GM13977 (cell line): ENCODE results near the gene SRRM2.

Experiments
- DNase-seq: peaks from one replicate; pipeline ENCODE4 v3.0.0; 2012; ENCODE audit warnings: low spot score
- CTCF ChIP-seq: IDR thresholded peaks from 2 replicates; pipeline ENCODE4 v1.5.1; 2012; ENCODE audit warnings: mild to moderate bottlenecking, control low read depth; ENCODE audit not compliant: insufficient read depth; ENCODE audit errors: extremely low read depth, missing control alignments
- in situ Hi-C: fragments of 300-500 bp; cut with MboI; formaldehyde crosslinking; loops from one replicate; pipeline ENCODE4 v1.12.0; 2022; ENCODE audit warnings: low sequenced_read_pairs, low pct_unique_long_range_greater_than_20kb, mixed read lengths, inconsistent platforms; ENCODE audit not compliant: unreplicated experiment

The SRRM2 gene

DNA sequence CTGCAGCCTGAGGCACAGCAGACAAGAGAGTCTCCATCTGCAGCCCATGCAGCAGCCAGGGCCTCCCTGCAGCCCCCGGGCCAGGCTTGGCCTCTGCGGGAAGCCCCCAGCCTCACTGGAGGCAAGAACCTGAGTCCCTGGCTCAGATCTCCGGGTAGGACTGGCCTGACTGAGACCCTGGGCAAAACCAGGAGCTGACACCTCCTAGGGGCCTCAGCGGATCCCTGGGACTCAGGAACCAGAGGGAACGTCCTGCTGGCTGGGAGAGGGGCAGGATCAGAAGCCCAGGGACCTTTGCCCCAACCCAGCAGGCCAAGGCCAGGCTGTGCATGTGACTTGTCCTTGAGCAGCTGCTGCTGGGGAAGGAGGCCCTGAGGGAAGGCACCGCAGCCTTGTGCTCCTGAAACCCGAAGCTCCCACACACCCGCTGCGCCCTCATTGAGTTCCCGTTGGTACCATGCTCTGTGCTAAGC is 62.9 kb downstream of the SRRM2 start:
- in situ Hi-C loops: no loop called here
- DNase-seq: no peak
- TF ChIP-seq CTCF: no peak

DNA sequence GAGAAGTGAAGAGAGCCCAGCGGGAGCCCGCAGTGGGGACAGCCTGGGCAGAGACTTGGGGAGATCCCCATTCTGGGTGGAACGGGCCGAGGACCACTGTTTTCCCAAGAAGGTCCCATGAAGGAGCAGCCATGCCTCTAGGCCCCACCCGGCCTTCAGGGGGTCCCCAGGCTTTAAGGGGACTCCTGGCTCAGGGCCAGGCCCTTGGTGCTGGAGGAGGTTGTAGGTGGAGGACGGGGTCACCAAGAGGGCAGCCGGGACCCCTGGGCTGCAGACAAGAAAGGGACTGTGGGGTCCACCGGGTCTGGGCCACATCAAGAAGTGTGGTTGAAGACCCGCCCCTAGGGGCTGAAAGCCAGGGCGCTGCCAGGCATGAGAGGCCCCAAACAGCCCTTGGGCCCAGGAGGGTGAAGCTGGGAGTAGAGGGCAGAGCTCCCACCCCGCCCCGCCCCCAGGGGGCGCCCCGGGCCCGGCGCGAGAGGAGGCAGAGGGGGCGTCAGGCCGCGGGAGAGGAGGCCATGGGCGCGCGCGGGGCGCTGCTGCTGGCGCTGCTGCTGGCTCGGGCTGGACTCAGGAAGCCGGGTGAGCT is 64.4 kb downstream of the SRRM2 start, which contains the start of gene PRSS21:
Gene PRSS21 (plus strand): TSS at position 487 of the 589 bp plus-strand sequence. CDS start 32 bp downstream, at position 519.
- peak; percentile 69 for DNase-seq
- in situ Hi-C loops: no loop called here
- peak; percentile 25 for TF ChIP-seq CTCF

DNA sequence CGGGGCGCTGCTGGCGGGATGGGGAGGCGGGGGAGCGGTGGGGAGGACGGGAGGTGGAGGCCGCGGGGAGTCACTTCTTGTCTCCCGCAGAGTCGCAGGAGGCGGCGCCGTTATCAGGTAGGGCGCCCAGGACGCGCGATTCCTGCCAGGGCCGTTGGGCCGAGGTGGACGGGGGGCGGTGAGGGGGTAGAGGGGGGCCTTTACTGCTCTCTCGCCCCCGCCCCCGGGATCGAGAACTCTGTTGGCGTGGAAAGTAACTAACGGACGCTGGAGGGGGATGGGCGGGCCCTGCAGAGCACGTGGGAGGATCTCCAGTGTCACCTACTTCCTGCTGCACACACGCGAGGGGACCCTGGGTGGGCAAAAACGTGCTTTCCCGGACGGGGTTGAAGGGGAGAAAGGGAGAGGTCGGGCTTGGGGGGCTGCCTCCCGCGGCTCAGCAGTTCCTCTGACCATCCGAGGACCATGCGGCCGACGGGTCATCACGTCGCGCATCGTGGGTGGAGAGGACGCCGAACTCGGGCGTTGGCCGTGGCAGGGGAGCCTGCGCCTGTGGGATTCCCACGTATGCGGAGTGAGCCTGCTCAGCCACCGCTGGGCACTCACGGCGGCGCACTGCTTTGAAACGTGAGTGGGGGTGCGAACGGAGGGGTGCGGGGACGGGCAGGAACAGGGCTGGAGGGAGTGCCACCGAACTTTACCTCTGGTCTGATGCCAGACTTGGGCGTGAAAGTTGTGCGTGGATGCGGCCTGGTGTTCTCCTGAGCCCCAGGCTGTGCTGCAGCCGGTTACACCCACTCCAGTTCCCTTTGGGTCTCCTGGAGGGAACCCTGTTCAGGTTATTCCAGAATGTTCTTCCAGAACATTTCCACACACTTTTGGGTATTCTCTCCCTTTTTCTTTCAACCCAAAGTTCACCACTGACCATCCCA is 65.2 kb downstream of the SRRM2 start:
- DNase-seq: no peak
- no peak for TF ChIP-seq CTCF
- in situ Hi-C loops: no loop called here

DNA sequence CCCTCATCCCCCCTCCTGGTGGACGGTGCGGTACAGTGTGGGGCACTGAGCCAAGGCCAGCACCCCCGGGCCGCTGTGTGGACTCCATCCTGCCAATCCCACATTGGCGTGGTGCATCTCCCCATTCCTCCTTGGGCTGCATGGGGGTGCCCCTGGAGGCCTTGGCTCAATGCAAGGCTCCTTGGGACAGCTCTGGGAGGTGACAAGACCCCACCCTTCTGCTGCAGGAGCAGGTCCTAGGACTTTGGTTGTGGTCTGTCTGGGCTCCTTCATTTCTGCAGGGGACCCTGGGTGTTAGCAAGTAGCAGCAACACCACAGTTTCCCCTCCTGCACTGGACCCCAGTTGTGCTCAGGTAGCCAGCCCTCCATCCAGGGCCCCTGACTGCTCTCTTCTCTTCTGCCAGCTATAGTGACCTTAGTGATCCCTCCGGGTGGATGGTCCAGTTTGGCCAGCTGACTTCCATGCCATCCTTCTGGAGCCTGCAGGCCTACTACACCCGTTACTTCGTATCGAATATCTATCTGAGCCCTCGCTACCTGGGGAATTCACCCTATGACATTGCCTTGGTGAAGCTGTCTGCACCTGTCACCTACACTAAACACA is 65.9 kb downstream of the SRRM2 start:
- DNase-seq: no peak
- TF ChIP-seq CTCF: no peak
- in situ Hi-C loops: no loop called here

DNA sequence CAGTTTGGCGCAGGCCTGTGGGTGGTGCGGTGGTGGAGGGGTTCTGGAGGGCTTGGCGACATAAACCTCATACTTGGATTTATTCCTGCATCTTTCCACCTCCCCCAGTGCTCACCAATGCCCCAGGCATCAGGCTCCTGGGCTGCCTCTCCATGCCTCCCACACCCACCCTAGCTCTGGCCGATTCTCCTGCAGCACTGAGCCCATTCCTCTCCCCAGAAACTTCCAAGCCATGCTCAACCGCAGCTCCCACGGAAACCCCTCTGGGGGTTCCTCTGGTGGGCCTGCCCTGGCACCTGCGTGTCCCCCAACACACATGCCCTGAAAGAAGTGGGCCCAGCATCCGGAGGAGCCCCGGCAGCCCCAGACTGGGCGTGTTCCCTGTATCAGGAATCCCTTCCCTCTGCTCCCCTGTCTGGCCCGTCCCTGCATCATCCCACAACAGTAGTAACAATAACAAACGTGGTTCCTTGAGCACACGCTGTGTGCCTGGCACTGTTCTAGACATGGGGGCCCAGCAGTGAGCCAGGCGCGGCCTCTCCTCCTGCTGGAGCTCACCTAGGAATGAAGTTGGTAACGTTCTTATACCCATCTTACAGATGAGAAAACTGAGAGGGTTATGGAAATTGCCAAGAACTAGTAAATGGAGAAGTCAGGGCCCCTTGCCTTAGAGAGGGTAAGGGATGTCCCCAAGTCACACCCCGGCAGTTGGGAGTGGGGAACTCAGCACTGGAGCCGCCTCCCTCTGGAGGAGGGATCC is 66.9 kb downstream of the SRRM2 start:
- in situ Hi-C loops: no loop called here

More for the DNA sequence above, 66.9 kb downstream of the SRRM2 start:
- no peak for DNase-seq
- TF ChIP-seq CTCF: no peak
